ENCODE data around the gene TNRC18.
"Not testable (repeated sequence)": the region's sequence is repeated elsewhere in the genome, so short reads cannot be mapped to it uniquely, and the experiment has no call there.

TNRC18 gene

GRCh38 chr7:5313076-5313885, 110.4 kb downstream of the TNRC18 start:
- DNase-seq = not testable (repeated sequence)

GRCh38 chr7:5312276-5313070, 111.2 kb downstream of the TNRC18 start:
- not testable (repeated sequence) for DNase-seq

DNA sequence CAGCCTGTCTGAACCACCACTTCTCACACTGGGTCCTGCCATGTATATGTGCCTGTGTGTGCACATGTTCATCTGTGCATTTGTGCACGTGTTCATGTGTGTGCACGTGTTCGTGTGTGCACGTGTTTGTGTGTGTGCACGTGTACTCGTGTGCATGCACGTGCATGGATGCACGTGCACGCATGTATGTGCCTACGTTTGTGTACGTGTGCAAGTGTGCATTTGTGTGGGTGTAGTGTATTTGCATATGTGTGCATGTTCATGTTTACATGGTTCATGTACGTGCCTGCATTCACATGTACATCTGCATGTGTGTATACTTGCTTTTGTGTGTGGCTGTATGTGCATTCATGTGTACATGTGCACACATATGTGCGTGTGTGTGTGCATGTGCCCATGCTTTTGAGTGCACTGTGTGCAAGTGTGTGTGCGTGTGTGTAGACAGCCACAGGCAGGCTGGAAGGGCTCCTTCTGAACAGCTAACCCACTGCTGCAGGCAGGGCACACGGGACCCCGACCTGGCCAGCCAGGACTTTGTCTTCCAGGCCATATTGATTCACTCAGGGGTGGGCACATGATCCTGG, 112.7 kb downstream of the TNRC18 start:
- no peak for DNase-seq

GRCh38 chr7:5309146-5309545, 114.5 kb downstream of the TNRC18 start:
- no peak for DNase-seq

DNA sequence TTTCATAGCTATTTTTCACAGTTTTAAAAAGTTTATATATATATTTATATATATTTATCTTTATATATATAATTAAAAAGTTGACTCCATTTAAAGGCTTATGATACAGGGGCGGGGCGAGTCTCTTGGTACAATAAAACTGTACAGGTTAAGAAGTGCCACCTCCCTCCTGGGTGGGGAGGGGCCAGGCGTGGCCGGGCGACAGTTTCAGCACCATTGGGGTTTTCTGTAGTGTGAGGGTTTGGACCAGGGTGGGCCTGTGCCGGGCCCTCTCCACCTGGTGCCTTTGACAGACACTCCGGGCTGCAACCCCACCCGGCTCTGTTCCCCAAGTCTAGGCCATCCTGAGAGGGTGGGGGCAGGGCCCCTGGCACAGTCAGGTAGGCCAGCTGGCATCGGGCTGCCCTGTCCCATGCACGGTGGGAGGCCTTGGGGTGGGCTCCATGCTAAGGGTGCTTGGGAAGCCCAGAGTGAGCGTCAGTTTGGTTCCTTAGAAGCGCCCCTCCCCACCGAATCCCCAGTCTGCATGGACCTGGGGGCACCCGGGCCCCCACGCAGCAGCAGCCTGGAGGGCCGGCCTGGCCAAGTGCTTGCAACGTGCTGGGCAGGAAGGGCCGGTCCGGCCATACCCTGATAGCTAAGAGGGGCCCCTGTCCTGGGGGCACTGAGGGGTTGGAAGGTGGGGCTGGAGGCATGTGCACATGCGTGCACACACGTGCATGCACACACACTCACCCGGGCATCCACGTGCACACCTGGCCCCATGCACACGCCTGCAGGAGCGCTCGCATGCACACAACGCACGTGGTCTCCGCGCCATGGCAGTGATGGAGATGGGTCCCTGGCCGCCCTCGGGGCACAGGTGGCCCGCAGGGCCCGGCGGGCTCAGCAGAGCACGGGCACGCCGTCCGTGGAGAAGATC, 116.2 kb downstream of the TNRC18 start:
- not testable (repeated sequence) for DNase-seq

DNA sequence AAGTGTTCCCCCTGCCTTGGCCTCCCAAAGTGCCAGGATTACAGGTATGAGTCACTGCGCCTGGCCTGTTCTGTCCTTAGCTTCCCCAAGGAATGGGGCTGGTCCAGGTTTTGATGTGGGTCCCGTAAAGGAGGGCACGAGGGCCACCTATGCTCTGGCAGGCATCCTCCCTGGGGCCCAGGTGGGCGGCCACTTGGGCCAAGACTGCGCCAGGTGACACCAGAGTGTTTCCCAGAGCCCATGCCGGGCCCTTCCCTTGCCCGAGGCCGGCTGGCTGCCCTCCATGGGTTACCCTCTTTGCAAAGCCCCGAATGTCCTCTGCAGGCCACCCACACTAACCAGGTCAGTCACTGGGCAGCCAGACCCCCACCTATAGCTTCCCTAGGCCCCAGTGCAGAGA, 118.6 kb downstream of the TNRC18 start:
- not testable (repeated sequence) for DNase-seq

DNA sequence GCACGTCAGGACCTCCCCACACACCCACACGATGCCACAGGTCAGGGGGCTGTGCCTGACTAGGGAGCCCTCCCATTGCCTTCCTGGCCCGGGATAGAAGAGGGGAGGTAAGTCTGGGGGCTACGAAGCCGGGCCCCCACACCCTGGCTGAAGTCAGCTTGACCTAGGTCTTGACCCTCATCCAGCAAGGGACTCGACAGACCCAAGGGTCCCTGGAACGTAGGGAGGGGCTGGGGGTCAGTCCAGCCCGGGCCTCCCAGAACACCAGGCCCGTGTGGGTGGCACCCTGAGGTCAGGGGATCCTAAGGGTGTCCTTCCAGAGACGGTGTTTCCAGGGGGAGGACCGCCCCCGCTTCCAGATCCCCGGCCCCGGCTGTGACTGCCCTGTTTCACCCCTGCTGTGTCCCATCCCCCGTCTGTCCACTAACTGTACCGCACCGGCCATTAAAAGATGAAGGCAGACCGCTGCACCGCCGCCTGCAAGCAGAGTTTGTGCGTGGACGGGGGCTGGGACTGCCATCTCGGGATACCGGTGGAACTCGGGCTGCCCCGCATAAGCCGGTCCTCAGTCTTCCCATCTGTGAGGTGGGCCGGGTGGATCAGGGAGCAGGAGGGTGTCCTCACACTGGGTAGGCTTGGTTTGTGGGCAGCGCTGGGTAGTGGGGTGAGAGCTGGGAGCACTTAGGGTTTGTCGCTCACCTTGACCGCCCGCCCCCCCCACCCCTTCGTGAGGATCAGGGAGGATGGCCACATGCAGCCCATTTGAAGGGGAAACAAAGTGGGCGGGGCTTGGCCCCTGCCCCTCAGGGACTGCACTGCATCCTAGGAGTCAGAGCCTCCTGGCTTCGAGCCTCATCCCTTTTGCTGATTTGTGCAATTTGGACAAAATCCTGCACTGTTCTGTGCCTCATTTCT, 119.8 kb downstream of the TNRC18 start:
- DNase-seq = no peak

DNA sequence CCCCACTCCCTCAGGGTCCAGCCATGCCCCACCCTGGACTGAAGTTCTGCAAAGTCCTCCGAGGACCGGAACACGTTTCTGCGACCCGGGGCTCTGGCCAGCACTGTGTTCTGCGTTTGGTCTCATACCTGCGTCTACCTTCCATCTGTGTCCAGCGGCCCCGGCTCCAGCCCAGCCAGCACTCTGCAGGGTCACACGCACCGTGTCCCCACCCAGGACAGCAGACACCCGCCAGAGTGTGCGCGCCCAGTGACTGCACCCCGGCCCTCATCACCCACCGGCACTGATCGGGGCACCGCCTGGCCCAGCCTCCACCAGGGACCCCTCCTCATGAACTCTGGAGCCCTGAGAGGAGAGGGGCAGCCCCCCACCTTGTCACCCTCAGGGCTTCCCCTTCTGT, 120.6 kb downstream of the TNRC18 start:
- no peak for DNase-seq

DNA sequence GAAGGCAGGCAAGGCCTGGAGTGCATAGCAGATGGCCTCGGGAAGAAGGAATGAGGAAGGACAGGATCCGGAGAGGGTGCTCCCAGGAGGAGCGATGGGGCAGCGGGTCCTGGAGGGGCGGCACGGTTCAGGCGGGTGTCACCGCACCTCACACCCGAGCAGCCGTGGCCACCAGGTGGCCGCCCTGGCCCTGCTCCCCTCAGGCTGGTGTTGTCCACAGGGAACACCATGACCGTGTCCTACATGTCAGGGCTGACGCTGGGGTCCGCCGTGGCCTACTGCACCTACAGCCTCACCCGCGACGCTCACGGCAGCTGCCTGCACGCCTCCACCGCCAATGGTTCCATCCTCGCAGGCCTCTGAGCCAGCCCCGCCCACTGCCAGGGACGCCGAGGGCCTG, 121.1 kb downstream of the TNRC18 start:
- DNase-seq = no peak

DNA sequence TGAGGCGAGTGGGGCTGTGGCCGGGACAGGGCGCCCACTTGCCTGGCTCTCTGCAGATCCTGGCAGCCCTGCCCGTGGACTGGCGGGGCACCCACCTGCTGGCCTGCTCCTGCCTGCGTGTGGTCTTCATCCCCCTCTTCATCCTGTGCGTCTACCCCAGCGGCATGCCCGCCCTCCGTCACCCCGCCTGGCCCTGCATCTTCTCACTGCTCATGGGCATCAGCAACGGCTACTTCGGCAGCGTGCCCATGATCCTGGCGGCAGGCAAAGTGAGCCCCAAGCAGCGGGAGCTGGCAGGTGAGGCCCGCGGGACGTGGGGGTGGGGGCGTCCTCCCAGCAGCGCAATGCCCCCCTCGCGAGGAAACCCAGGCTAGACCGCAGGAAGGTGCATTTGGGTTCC, 123.3 kb downstream of the TNRC18 start:
- DNase-seq = no peak

- peak; percentile 79 for DNase-seq
These were observed 126.9 kb downstream of the TNRC18 start for GRCh38 chr7:5296611-5297226.

- no peak for DNase-seq
These were observed 127.5 kb downstream of the TNRC18 start for GRCh38 chr7:5296015-5296610.

DNA sequence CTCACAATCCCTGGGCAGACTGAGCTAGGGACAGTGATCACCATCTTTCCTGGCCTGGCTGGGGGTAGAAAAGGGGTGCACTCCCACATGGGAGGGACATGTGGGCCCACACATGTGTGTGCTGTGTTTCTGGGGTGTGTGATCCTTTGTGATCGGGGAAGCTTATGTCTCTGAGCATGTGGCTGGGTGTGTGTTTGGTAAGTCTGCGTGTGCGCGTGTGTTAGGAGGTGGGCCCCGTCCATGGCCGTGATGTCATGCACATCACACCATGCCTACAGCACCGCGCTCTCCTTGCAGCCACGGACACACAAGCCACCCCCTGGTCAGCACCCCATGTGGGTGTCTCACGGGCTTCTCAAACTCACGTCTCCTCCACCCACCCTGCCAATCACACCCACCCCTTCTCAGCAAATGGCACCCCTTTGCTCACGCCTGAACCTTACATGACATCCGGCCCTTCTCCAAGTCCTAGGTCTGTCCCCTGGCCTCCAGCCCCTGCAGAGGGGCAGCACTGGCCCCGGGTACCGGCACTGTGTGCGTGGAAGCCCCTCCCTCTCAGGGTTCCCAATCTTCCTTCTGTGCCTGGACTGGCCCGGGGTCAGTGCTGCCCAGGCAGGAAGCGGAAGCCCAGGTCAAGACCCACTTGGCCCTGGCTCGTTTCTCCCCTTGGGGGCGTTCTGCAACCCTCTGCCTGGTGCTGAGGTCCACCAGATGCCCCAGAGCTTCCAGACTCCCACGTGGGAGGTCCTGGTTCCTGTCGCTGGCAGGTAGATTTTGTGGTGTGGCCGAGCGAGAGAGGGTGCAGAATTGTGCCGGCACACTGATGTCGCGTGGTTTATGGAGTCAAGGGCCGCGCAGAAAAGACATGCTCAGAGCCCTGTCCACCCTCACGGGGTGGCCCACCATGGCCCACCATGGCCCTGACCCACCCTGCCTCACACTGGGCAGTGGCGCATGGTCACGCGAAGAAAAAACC, 128.3 kb downstream of the TNRC18 start:
- DNase-seq = no peak

GRCh38 chr7:5294169-5294987, 129.3 kb downstream of the TNRC18 start:
- DNase-seq = no peak

DNA sequence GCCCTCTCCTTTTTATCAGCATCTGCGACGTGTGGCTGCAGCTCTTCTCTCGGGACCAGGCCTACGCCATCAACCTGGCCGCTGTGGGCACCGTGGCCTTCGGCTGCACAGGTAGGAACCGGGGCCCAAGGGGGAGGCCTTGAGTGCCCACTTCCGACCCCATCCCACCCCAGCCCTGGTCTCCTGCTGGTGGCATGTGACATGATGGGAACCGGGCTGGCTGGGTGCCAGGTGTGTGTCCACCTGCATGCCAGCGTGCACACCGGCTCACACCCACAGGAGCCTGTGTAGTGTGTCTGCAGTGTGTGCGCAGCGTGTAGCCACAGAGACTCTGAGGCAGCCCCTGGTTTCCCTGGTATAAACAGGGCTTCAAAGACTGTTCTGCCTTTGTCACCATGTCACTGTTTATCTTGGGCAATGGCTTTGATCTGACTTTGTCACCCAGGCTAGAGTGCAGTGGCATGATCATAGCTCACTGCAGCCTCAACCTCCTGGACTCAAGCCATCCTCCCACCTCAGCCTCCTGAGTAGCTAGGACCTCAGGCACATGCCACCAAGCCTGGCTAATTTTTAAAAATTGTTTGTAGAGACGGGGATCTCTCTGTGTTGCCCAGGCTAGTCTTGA, 131.8 kb downstream of the TNRC18 start:
- DNase-seq = not testable (repeated sequence)

- no peak for DNase-seq
These were observed 132.3 kb downstream of the TNRC18 start for GRCh38 chr7:5291301-5291700.

- DNase-seq = no peak
These were observed 134.3 kb downstream of the TNRC18 start for GRCh38 chr7:5289355-5289754.

- DNase-seq = not testable (repeated sequence)
These were observed 135.1 kb downstream of the TNRC18 start for GRCh38 chr7:5288560-5288959.

Measured in activated CD8-positive, alpha-beta memory T cell treated with anti-CD3 and anti-CD28 coated beads for 24 hours (primary cell).